Keratinocyte (primary cell): ENCODE measurements around the gene TRAPPC8. TPM values are rescaled to one million over a fixed set of nuclear protein-coding genes. Genes with fewer than 3 reads are reported as not detected.

ENCODE experiments used
- DNase-seq: peaks from one replicate; pipeline ENCODE4 v3.0.0-alpha.2; 2011; ENCODE audit warnings: low read depth, missing footprints, low spot score
- FAIRE-seq: peaks from 2 replicates; lab custom pipeline; 2011; peaks lifted over from hg19 to GRCh38; lab: Jason Lieb, UNC
- H2AFZ ChIP-seq: 2 replicates; pipeline ENCODE4 v1.6.0; 2012; ENCODE audit warnings: low read length, control low read depth, inconsistent platforms; ENCODE audit not compliant: control insufficient read depth
- H3K27ac ChIP-seq: 2 replicates; pipeline ENCODE4 v1.5.1; 2011; ENCODE audit warnings: low read length; ENCODE audit not compliant: control insufficient read depth, insufficient read depth
- H3K27me3 ChIP-seq: 3 replicates; pipeline ENCODE4 v1.6.0; 2011; ENCODE audit warnings: low read length; ENCODE audit not compliant: control insufficient read depth, insufficient read depth; ENCODE audit errors: extremely low read depth
- H3K36me3 ChIP-seq, 2 experiments: 2 replicates in 1 of 2; 3 replicates in 1 of 2; pipeline ENCODE4 v1.5.1; 2011; ENCODE audit warnings: low read length in 2 of 2, mild to moderate bottlenecking in 1 of 2; ENCODE audit not compliant: control insufficient read depth in 2 of 2, insufficient read depth in 2 of 2; ENCODE audit errors: extremely low read depth in 1 of 2
- H3K4me1 ChIP-seq: 3 replicates; pipeline ENCODE4 v1.5.1; 2011; ENCODE audit warnings: low read length; ENCODE audit not compliant: control insufficient read depth, insufficient read depth; ENCODE audit errors: extremely low read depth
- H3K4me2 ChIP-seq: 3 replicates; pipeline ENCODE4 v1.6.0; 2011; ENCODE audit warnings: low read depth, low read length; ENCODE audit not compliant: control insufficient read depth, insufficient read depth; ENCODE audit errors: extremely low read depth
- H3K4me3 ChIP-seq, 3 experiments: fragments of 200-600 bp in 1 of 3; sonication (generic) in 1 of 3; 2 replicates in 2 of 3; 3 replicates in 1 of 3; pipeline ENCODE4 v1.5.1; 2011 to 2016; ENCODE audit warnings: low read length in 3 of 3, mild to moderate bottlenecking in 3 of 3, control low read depth in 2 of 3, inconsistent platforms in 1 of 3, low read depth in 1 of 3, mixed read lengths in 1 of 3, mixed run types in 1 of 3, moderate library complexity in 1 of 3; ENCODE audit not compliant: control insufficient read depth in 2 of 3, insufficient read depth in 2 of 3; ENCODE audit errors: extremely low read depth in 1 of 3
- H3K79me2 ChIP-seq: 2 replicates; pipeline ENCODE4 v1.6.0; 2012; ENCODE audit warnings: low read length; ENCODE audit not compliant: control insufficient read depth, insufficient read depth
- H3K9ac ChIP-seq: 3 replicates; pipeline ENCODE4 v1.6.0; 2011; ENCODE audit warnings: low read length; ENCODE audit not compliant: control insufficient read depth, insufficient read depth; ENCODE audit errors: extremely low read depth
- H3K9me1 ChIP-seq: 3 replicates; pipeline ENCODE4 v1.6.0; 2011; ENCODE audit warnings: low read length; ENCODE audit not compliant: control insufficient read depth, insufficient read depth; ENCODE audit errors: extremely low read depth
- H3K9me3 ChIP-seq: 2 replicates; pipeline ENCODE4 v1.5.1; 2012; ENCODE audit warnings: low read depth, low read length; ENCODE audit not compliant: control insufficient read depth
- H4K20me1 ChIP-seq: 3 replicates; pipeline ENCODE4 v1.6.0; 2011; ENCODE audit warnings: low read length; ENCODE audit not compliant: control insufficient read depth, insufficient read depth; ENCODE audit errors: extremely low read depth
- CTCF ChIP-seq, 3 experiments: IDR thresholded peaks in 1 of 3; conservative IDR thresholded peaks in 1 of 3; optimal IDR thresholded peaks in 1 of 3; 2 replicates in 2 of 3; 3 replicates in 1 of 3; pipeline versions ENCODE3 to v1.5.1; 2011; ENCODE audit warnings: low read length in 3 of 3, mild to moderate bottlenecking in 3 of 3, moderate library complexity in 2 of 3, control low read depth in 1 of 3, inconsistent platforms in 1 of 3; ENCODE audit not compliant: insufficient read depth in 2 of 3; ENCODE audit errors: extremely low read depth in 1 of 3
- EZH2 ChIP-seq: IDR thresholded peaks from one replicate; pipeline ENCODE4 v1.6.1; 2012; ENCODE audit warnings: inconsistent platforms, mild to moderate bottlenecking, low read length, moderate library complexity
- dilution Hi-C: fragments of 300-500 bp; cut with MboI; formaldehyde crosslinking; loops from one replicate; pipeline ENCODE4 v1.7.0; 2020; ENCODE audit warnings: low sequenced_read_pairs; ENCODE audit not compliant: extremely low pct_ligation_motif_present
- polyA plus RNA-seq, 5 experiments: library from polyadenylated mRNA; depleted of rRNA in 3 of 5; stranded (reverse) in 3 of 5; stranded (forward) in 1 of 5; unstranded in 1 of 5; fragments of >200 nt; gene quantifications; 1 replicate in 1 of 5; 2 replicates in 3 of 5; 3 replicates in 1 of 5; pipeline versions ENCODE4 v1.2.1 to v1.2.3, GENCODE V29; 2011 to 2012; ENCODE audit warnings: missing spikeins in 2 of 5, low read depth in 1 of 5, low replicate concordance in 1 of 5

TRAPPC8 gene
- polyA plus RNA-seq, 1 donor (not counting 4 experiments of a cell fraction or from before 2014, with no cell fraction given): 64.8 TPM

GRCh38 chr18:31857526-31858106 is 85.3 kb downstream of the TRAPPC8 start:
- DNase-seq (no peak), FAIRE-seq (no peak)
- H3K4me2 ChIP-seq: no peak overlapping the region
- no peak overlapping the region for H3K4me3 ChIP-seq
- H3K9me1 ChIP-seq: no peaks in the 10 kb centered on the region
- H2AFZ ChIP-seq: no peak overlapping the region
- H4K20me1 ChIP-seq: no peaks in the 10 kb centered on the region
- no peak overlapping the region for H3K27ac ChIP-seq
- H3K79me2 ChIP-seq: no peaks in the 10 kb centered on the region
- no peaks in the 10 kb centered on the region for H3K9me3 ChIP-seq
- H3K9ac ChIP-seq: no peak overlapping the region
- no peaks in the 10 kb centered on the region for H3K27me3 ChIP-seq
- no peak for TF ChIP-seq EZH2
- no peak for TF ChIP-seq CTCF (optimal IDR thresholded peaks at IDR 0.05 in 1 of 3, IDR thresholded peaks at IDR 0.05 in 1 of 3, conservative IDR thresholded peaks at IDR 0.05 in 1 of 3; ENCODE audit: extremely low read depth in 1 of 3, insufficient read depth in 2 of 3, low read length in 3 of 3)
- H3K36me3 ChIP-seq: peaks cover 2 to 7% of the 10 kb centered on the region in 2 experiments
- dilution Hi-C loops: no loop called here
- H3K4me1 ChIP-seq: no peaks in the 10 kb centered on the region

- no peaks in the 10 kb centered on the region for H4K20me1 ChIP-seq
- peaks cover 0 to 3% of the 10 kb centered on the region in 2 experiments for H3K36me3 ChIP-seq
- H2AFZ ChIP-seq: no peak overlapping the region
- TF ChIP-seq EZH2 (no peak), CTCF (optimal IDR thresholded peaks at IDR 0.05 in 1 of 3, IDR thresholded peaks at IDR 0.05 in 1 of 3, conservative IDR thresholded peaks at IDR 0.05 in 1 of 3; ENCODE audit: extremely low read depth in 1 of 3, insufficient read depth in 2 of 3, low read length in 3 of 3) (no peak)
- DNase-seq: no peak
- no peaks in the 10 kb centered on the region for H3K27me3 ChIP-seq
- H3K4me1 ChIP-seq: no peaks in the 10 kb centered on the region
- H3K4me3 ChIP-seq: no peak overlapping the region
- H3K79me2 ChIP-seq: no peaks in the 10 kb centered on the region
- H3K4me2 ChIP-seq: no peak overlapping the region
- no peaks in the 10 kb centered on the region for H3K9me3 ChIP-seq
- no peak for FAIRE-seq
- dilution Hi-C loops: no loop called here
- H3K9ac ChIP-seq: no peak overlapping the region
- H3K9me1 ChIP-seq: no peaks in the 10 kb centered on the region
- H3K27ac ChIP-seq: no peak overlapping the region
Observed at GRCh38 chr18:31850844-31851243, 92.1 kb downstream of the TRAPPC8 start.
